ENCODE data around the gene MYO10. TPM values are rescaled to one million over a fixed set of nuclear protein-coding genes. Genes with fewer than 3 reads are reported as not detected.

Gene MYO10
- total RNA-seq, 1 donor from 2014 or later = 23.1 TPM

DNA sequence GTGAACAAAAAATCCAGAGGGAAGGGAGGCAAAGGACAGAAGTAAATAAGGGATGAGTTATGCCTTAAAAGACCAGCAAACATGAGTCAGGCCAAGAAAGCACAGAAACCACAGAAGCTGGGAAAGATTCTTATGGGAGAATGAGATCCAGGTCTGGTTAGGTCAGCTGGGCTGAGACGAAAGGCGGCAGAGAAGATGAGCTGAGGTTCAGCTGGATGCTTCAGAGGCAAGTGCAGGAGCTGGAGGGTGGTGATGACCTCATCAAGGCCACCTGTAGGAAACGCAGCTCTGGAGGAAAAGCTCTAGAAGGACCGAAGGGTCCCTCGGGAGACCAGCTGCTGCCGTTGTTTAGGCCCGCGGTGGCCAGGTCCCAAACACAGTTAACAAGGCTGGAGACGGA, 152.0 kb downstream of the MYO10 start:
- peaks cover 11% of the 10 kb centered on the region for H3K9me3 Mint-ChIP-seq (ENCODE audit: unreplicated experiment)
- H3K27ac Mint-ChIP-seq (ENCODE audit: unreplicated experiment) = peak overlapping the region; percentile 75
- H3K27me3 Mint-ChIP-seq (ENCODE audit: unreplicated experiment) = peaks cover 12% of the 10 kb centered on the region
- H3K4me1 Mint-ChIP-seq (ENCODE audit: low read depth, unreplicated experiment) = peaks cover 10% of the 10 kb centered on the region
- TF ChIP-seq, protein P1, sequence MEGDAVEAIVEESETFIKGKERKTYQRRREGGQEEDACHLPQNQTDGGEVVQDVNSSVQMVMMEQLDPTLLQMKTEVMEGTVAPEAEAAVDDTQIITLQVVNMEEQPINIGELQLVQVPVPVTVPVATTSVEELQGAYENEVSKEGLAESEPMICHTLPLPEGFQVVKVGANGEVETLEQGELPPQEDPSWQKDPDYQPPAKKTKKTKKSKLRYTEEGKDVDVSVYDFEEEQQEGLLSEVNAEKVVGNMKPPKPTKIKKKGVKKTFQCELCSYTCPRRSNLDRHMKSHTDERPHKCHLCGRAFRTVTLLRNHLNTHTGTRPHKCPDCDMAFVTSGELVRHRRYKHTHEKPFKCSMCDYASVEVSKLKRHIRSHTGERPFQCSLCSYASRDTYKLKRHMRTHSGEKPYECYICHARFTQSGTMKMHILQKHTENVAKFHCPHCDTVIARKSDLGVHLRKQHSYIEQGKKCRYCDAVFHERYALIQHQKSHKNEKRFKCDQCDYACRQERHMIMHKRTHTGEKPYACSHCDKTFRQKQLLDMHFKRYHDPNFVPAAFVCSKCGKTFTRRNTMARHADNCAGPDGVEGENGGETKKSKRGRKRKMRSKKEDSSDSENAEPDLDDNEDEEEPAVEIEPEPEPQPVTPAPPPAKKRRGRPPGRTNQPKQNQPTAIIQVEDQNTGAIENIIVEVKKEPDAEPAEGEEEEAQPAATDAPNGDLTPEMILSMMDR (IDR thresholded peaks at IDR 0.05; ENCODE audit: partially characterized antibody, unreplicated experiment) = no peak
- H3K36me3 Mint-ChIP-seq (ENCODE audit: unreplicated experiment) = no peaks in the 10 kb centered on the region
- no peak for DNase-seq
- H3K4me3 Mint-ChIP-seq (ENCODE audit: unreplicated experiment) = no peak overlapping the region

DNA sequence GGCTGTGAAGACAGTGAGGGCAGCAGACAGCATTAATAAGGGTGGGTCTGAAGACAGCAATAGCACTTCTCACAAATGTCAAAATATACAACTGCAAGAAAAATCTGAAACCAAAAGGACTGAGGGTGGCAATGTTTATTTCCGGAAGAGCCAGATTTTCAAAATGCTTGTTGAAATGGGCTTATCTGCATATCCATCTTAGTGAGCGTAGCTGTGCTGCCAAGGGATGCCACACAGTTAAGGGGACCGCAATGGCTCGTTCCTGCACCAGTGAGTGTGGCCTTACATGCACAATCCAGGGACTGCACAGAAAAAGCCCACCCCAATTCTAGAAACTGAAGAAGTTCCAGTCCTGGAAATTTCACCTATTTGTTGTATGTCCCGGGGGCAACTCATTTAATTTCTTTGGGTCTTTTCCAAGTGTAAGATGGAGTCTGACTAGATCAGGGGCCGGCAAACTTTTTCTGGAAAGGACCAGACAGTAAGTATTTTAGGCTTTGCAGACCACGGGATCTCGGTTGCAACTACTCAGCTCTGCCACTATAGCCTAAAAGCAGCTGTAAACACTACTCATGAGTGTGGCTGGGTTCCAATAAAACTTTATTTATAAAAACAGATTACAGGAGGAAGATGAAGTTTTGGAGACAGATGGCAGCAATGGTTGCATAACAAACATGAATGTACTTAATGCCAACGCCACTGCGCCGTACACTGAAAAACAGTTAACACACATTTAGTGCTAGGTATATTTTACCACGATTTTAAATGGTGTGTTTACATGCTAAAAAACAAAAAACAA, 154.1 kb downstream of the MYO10 start:
- Mint-ChIP-seq H3K4me1 (ENCODE audit: low read depth, unreplicated experiment) (peaks cover 14% of the 10 kb centered on the region), H3K9me3 (ENCODE audit: unreplicated experiment) (peaks cover 9% of the 10 kb centered on the region), H3K27ac (ENCODE audit: unreplicated experiment) (no peak overlapping the region), H3K36me3 (ENCODE audit: unreplicated experiment) (no peaks in the 10 kb centered on the region), H3K4me3 (ENCODE audit: unreplicated experiment) (no peak overlapping the region), H3K27me3 (ENCODE audit: unreplicated experiment) (peaks cover 6% of the 10 kb centered on the region)
- TF ChIP-seq, protein P1 (IDR thresholded peaks at IDR 0.05; ENCODE audit: partially characterized antibody, unreplicated experiment) = no peak
- no peak for DNase-seq

- DNase-seq = no peak
- Mint-ChIP-seq H3K27ac (ENCODE audit: unreplicated experiment) (peak overlapping the region; percentile 38), H3K36me3 (ENCODE audit: unreplicated experiment) (no peaks in the 10 kb centered on the region)
Observed at GRCh38 chr5:16780325-16780724, 155.8 kb downstream of the MYO10 start.

GRCh38 chr5:16777432-16777831, 158.7 kb downstream of the MYO10 start:
- no peaks in the 10 kb centered on the region for H3K36me3 Mint-ChIP-seq (ENCODE audit: unreplicated experiment)
- no peak overlapping the region for H3K27ac Mint-ChIP-seq (ENCODE audit: unreplicated experiment)
- H3K27me3 Mint-ChIP-seq (ENCODE audit: unreplicated experiment) = no peaks in the 10 kb centered on the region
- peaks cover 3% of the 10 kb centered on the region for H3K9me3 Mint-ChIP-seq (ENCODE audit: unreplicated experiment)
- peaks cover 12% of the 10 kb centered on the region for H3K4me1 Mint-ChIP-seq (ENCODE audit: low read depth, unreplicated experiment)
- H3K4me3 Mint-ChIP-seq (ENCODE audit: unreplicated experiment) = no peak overlapping the region
- TF ChIP-seq, protein P1 (IDR thresholded peaks at IDR 0.05; ENCODE audit: partially characterized antibody, unreplicated experiment) = no peak
- DNase-seq = no peak

More at GRCh38 chr5:16780325-16780724, 155.8 kb downstream of the MYO10 start:
- peaks cover 6% of the 10 kb centered on the region for H3K27me3 Mint-ChIP-seq (ENCODE audit: unreplicated experiment)
- TF ChIP-seq, protein P1 (IDR thresholded peaks at IDR 0.05; ENCODE audit: partially characterized antibody, unreplicated experiment) = no peak
- H3K9me3 Mint-ChIP-seq (ENCODE audit: unreplicated experiment) = peaks cover 9% of the 10 kb centered on the region
- peaks cover 19% of the 10 kb centered on the region for H3K4me1 Mint-ChIP-seq (ENCODE audit: low read depth, unreplicated experiment)
- peak overlapping the region; percentile 38 for H3K4me3 Mint-ChIP-seq (ENCODE audit: unreplicated experiment)

DNA sequence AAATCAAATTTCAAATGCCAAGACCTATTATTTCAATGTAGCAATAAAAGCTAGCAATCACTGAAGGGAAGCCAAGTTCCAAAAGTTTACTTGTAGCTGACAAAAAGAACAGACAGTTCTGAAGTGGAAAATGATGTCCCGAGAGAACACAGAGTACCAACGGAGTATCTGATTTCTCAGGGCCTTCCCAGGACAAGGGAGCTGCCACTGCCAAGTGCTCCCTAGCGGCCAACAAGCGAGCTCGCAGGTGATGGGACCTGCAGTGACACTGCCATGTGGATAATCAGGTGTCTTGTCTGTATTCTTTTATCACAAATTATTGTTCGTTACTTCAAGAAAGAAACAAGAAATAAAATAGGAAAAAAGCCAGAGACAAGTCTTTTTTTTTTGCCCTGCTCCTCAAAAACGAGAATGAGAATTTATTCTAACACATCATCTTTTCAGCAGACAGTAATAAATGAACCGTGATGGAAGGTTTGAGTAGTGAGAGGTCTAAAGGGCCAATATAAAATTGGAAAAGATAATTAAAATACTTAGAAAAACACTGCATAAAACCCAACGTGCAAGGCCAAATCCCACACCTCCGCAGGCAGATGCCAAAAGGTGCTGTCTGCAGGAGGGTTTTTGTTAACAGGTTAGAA, 159.4 kb downstream of the MYO10 start:
- Mint-ChIP-seq H3K36me3 (ENCODE audit: unreplicated experiment) (no peaks in the 10 kb centered on the region), H3K4me1 (ENCODE audit: low read depth, unreplicated experiment) (peaks cover 12% of the 10 kb centered on the region)
- no peak for DNase-seq

More for the DNA sequence above, 159.4 kb downstream of the MYO10 start:
- TF ChIP-seq, protein P1 (IDR thresholded peaks at IDR 0.05; ENCODE audit: partially characterized antibody, unreplicated experiment) = peak; percentile 36
- Mint-ChIP-seq H3K27ac (ENCODE audit: unreplicated experiment) (no peak overlapping the region), H3K27me3 (ENCODE audit: unreplicated experiment) (no peaks in the 10 kb centered on the region), H3K9me3 (ENCODE audit: unreplicated experiment) (peaks cover 3% of the 10 kb centered on the region), H3K4me3 (ENCODE audit: unreplicated experiment) (no peak overlapping the region)

Measured in glutamatergic neuron (in vitro differentiated cells).